ENCODE results near the gene NEU3. TPM values are rescaled to one million over a fixed set of nuclear protein-coding genes. Genes with fewer than 3 reads are reported as not detected.

The NEU3 gene, protein sequence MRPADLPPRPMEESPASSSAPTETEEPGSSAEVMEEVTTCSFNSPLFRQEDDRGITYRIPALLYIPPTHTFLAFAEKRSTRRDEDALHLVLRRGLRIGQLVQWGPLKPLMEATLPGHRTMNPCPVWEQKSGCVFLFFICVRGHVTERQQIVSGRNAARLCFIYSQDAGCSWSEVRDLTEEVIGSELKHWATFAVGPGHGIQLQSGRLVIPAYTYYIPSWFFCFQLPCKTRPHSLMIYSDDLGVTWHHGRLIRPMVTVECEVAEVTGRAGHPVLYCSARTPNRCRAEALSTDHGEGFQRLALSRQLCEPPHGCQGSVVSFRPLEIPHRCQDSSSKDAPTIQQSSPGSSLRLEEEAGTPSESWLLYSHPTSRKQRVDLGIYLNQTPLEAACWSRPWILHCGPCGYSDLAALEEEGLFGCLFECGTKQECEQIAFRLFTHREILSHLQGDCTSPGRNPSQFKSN
- total RNA-seq (10 to 100 TPM; 12.6 to 18.9 (median 16.1) TPM), polyA plus RNA-seq (1 to 10 TPM; 2.6 to 3.2 TPM), total RNA-seq (32.2 reads per million, percentile 61 among the genes with 10 or more reads in this experiment)

DNA sequence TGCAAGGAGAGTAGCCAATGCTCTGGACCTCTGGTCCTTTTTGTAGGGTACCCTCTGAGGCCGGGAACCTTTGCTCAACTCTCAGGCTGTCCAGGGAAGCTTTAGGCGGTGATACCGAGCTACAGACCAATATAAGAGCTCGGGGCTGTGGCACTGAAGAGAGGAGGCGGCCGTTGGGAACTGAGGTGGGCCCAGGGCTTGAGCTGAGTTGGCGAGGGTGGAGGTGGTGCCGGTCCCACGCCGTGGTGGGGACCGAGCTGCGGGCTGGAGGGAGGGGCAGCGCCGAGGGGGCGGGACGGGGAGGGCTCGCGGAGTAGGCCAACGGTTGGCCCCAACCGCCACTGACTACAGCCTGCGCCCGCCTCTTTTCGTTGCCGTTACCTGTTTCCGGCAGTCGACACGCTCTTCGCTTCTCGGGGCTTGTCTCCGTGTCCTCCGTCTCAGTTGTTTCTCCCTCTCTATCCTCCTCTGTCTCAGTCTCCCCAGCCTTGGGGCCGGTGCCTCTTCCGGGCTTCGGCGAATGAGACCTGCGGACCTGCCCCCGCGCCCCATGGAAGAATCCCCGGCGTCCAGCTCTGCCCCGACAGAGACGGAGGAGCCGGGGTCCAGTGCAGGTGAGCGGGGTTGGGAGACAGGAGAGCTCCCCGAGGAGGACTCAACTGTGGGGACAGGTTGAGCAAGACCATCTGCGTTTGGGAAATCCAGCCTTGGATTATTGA, at the start of gene NEU3:
NEU3 (plus strand) TSS at position 393 of the 719 bp plus-strand sequence; CDS start at position 521, 128 bp downstream.
- Mint-ChIP-seq H3K9me3 (peaks cover 0 to 2% (median 0%) of the 10 kb centered on the region in 11 donors), H3K4me3 (peak within 1 kb of the TSS; percentile 88 to 97 (median 93)), H3K36me3 (peaks cover 0 to 6% (median 0%) of the 10 kb centered on the region in 5 donors), H3K27ac (peak within 1 kb of the TSS; percentile 75 to 94 (median 89)), H3K27me3 (no peaks in the 10 kb centered on the region), H3K4me1 (peaks cover 16 to 37% (median 31%) of the 10 kb centered on the region in 7 donors)
- no peaks in the 10 kb centered on the region for H3K9me3 ChIP-seq (ENCODE audit: control insufficient read depth in 2 of 3, low read length in 3 of 3)
- peak; percentile 64 to 82 (median 78) for DNase-seq
- ATAC-seq: peak; percentile 97
- ChIA-PET CTCF (no interaction called here), POLR2A (interaction anchor here (0.9 to 1.8 kb wide), 8 partner anchors 12 to 495 kb away, joined by 3 to 9 read pairs (median 5); partner anchors contain the start of genes LIPT2, SPCS2 and XRRA1)
- H3K4me1 ChIP-seq (ENCODE audit: control insufficient read depth in 2 of 2, insufficient read depth in 2 of 2, low read length in 2 of 2): peaks cover 8 to 16% of the 10 kb centered on the region in 2 donors
- no peaks in the 10 kb centered on the region for H3K27me3 ChIP-seq (ENCODE audit: control insufficient read depth in 2 of 2, insufficient read depth in 2 of 2, low read length in 2 of 2)
- intact Hi-C loops (cut with micrococcal nuclease): loop anchor here (1.0 to 5.0 kb wide), 6 partner anchors 39 to 826 kb away; partner anchors contain the start of genes RNF169 (in 2 of the 2), SPCS2 (in 2 of the 2), XRRA1 (in 2 of the 2) and C2CD3 (in 1 of the 2)
- peak within 1 kb of the TSS; percentile 81 for H3K27ac ChIP-seq (ENCODE audit: low read depth, low read length)
- peaks cover 0 to 3% (median 0%) of the 10 kb centered on the region in 3 experiments for H3K36me3 ChIP-seq (ENCODE audit: control insufficient read depth in 2 of 3, insufficient read depth in 3 of 3, low read length in 3 of 3)
- H3K4me3 ChIP-seq (ENCODE audit: low read length): peak within 1 kb of the TSS; percentile 96

DNA sequence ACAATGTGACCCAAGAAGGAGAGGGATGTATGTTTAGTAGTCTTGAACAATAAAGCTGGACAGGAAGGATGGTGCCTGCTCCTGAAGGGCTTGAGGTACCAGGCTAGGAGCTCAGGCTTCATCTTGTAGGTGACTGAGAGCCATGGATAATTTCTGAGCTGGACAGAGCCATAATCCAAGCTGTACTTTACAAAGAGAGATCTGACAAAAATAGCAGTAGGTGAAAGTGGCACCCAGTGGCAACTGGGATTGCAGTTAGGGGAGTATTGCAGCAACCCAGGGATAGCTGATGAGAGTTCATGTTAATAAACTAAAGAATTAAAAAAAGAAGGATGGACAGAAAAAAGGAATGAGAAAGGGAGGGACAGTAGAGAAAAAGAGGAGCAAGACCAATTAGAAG, 47.2 kb upstream of the NEU3 start:
- H3K27me3 ChIP-seq (ENCODE audit: control insufficient read depth in 2 of 2, insufficient read depth in 2 of 2, low read length in 2 of 2): no peaks in the 10 kb centered on the region
- no peak for ATAC-seq
- intact Hi-C loops (cut with micrococcal nuclease): loop anchor here (10.0 kb wide), 2 partner anchors 873 to 1503 kb away; partner anchors contain the start of genes EMSY (in 1 of the 2) and UVRAG (in 1 of the 2)
- Mint-ChIP-seq H3K27me3 (no peaks in the 10 kb centered on the region), H3K4me3 (no peak overlapping the region), H3K36me3 (peaks cover 14 to 67% (median 26%) of the 10 kb centered on the region in 5 donors), H3K27ac (peak overlapping the region in 1 of 9 donors; percentile 58), H3K9me3 (no peaks in the 10 kb centered on the region), H3K4me1 (peaks cover 7 to 40% (median 11%) of the 10 kb centered on the region in 7 donors)
- H3K27ac ChIP-seq (ENCODE audit: low read depth, low read length): no peak overlapping the region
- DNase-seq: no peak
- no peaks in the 10 kb centered on the region for H3K9me3 ChIP-seq (ENCODE audit: control insufficient read depth in 2 of 3, low read length in 3 of 3)
- ChIA-PET POLR2A (interaction anchor here (0.5 to 0.7 kb wide), 2 partner anchors 12 to 511 kb away, joined by 3 read pairs; no protein-coding TSS in a partner anchor), CTCF (interaction anchor here (0.7 to 1.3 kb wide), 2 partner anchors 12 to 38 kb away, joined by 3 read pairs; no protein-coding TSS in a partner anchor)
- H3K36me3 ChIP-seq (ENCODE audit: control insufficient read depth in 2 of 3, insufficient read depth in 3 of 3, low read length in 3 of 3): peaks cover 0 to 69% (median 0%) of the 10 kb centered on the region in 3 experiments
- no peaks in the 10 kb centered on the region for H3K4me1 ChIP-seq (ENCODE audit: control insufficient read depth in 2 of 2, insufficient read depth in 2 of 2, low read length in 2 of 2)
- no peak overlapping the region for H3K4me3 ChIP-seq (ENCODE audit: low read length)

DNA sequence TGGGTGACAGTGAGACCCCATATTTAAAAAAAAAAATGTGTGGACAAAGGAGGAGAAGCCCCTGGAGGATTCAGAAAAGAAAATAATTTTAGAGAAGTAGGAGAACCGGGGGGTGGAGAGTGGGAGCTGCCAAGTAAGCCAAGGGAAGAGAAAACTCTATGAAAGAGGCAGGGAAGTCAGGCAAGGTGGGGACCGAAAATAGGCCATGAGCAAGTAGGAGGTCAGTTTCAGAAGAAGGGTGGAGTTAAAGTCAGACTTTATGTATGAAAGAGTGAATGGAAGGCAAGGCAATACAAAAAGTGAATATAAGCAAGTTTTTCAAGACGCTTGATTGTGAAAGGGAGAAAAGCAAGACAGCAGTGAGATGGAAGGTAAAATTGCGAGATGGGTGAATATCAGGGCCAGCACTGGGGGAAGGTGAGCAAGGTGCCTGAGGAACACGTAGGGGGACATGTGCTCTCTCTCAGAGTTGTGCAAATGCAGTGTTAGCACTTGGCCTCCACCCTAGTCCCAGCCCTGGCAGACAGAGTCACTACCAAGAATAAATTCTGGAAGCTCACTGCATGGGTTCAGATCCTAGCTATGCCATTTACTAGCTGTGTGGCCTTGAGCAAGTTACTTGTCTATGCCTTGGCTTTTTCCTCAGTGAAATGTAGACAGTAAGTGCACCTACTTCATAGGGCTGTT, 46.5 kb upstream of the NEU3 start:
- Histone ChIP-seq H3K9me3 (ENCODE audit: control insufficient read depth in 2 of 3, low read length in 3 of 3) (no peaks in the 10 kb centered on the region), H3K27ac (ENCODE audit: low read depth, low read length) (no peak overlapping the region), H3K4me1 (ENCODE audit: control insufficient read depth in 2 of 2, insufficient read depth in 2 of 2, low read length in 2 of 2) (no peaks in the 10 kb centered on the region), H3K27me3 (ENCODE audit: control insufficient read depth in 2 of 2, insufficient read depth in 2 of 2, low read length in 2 of 2) (no peaks in the 10 kb centered on the region), H3K4me3 (ENCODE audit: low read length) (no peak overlapping the region), H3K36me3 (ENCODE audit: control insufficient read depth in 2 of 3, insufficient read depth in 3 of 3, low read length in 3 of 3) (peaks cover 0 to 62% (median 0%) of the 10 kb centered on the region in 3 experiments)
- Mint-ChIP-seq H3K4me1 (peaks cover 8 to 46% (median 13%) of the 10 kb centered on the region in 7 donors), H3K36me3 (peaks cover 14 to 64% (median 26%) of the 10 kb centered on the region in 5 donors), H3K27me3 (no peaks in the 10 kb centered on the region), H3K27ac (no peak overlapping the region), H3K9me3 (no peaks in the 10 kb centered on the region), H3K4me3 (no peak overlapping the region)
- ATAC-seq: no peak
- intact Hi-C loops (cut with micrococcal nuclease): loop anchor here (10.0 kb wide), 2 partner anchors 873 to 1503 kb away; partner anchors contain the start of genes EMSY (in 1 of the 2) and UVRAG (in 1 of the 2)
- ChIA-PET POLR2A (interaction anchor here (0.5 kb wide), 1 partner anchor 11 kb away, joined by 3 read pairs; no protein-coding TSS in a partner anchor), CTCF (interaction anchor here (0.7 to 1.3 kb wide), 2 partner anchors 13 to 37 kb away, joined by 3 read pairs; no protein-coding TSS in a partner anchor)
- no peak for DNase-seq

DNA sequence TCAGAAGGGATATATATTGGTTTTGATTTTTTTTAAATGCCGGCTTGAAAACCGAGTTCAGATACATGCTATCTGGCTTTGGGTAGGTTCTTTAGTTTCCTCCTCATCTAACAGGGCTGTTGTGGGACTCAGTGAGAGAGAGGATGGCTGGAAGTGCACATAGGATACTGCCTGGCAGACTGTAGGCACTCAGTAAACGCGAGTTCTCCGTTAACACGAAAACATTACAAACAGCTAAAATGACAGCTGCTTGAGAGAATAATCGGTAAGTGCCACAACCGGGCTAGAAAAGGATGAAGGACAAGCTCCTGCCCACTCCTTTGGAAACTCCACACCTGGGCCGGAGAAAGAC, 40.2 kb upstream of the NEU3 start:
- H3K27me3 ChIP-seq (ENCODE audit: control insufficient read depth in 2 of 2, insufficient read depth in 2 of 2, low read length in 2 of 2): no peaks in the 10 kb centered on the region
- H3K36me3 Mint-ChIP-seq: peaks cover 0 to 36% (median 7%) of the 10 kb centered on the region in 5 donors
- CTCF ChIA-PET: interaction anchor here (0.7 to 0.9 kb wide), 2 partner anchors 76 to 192 kb away, joined by 3 read pairs; no protein-coding TSS in a partner anchor
- peak overlapping the region; percentile 78 for H3K27ac ChIP-seq (ENCODE audit: low read depth, low read length)
- H3K4me1 ChIP-seq (ENCODE audit: control insufficient read depth in 2 of 2, insufficient read depth in 2 of 2, low read length in 2 of 2): peaks cover 16 to 21% of the 10 kb centered on the region in 2 donors
- no peaks in the 10 kb centered on the region for H3K9me3 ChIP-seq (ENCODE audit: control insufficient read depth in 2 of 3, low read length in 3 of 3)
- H3K4me1 Mint-ChIP-seq: peaks cover 28 to 80% (median 49%) of the 10 kb centered on the region in 7 donors
- H3K4me3 ChIP-seq (ENCODE audit: low read length): peak overlapping the region; percentile 99
- peaks cover 0 to 1% (median 0%) of the 10 kb centered on the region in 11 donors for H3K9me3 Mint-ChIP-seq
- H3K4me3 Mint-ChIP-seq: peak overlapping the region; percentile 95 to 99 (median 96)
- H3K27me3 Mint-ChIP-seq: no peaks in the 10 kb centered on the region
- peak overlapping the region; percentile 85 to 99 (median 96) for H3K27ac Mint-ChIP-seq
- intact Hi-C loops (cut with micrococcal nuclease): loop anchor here (2.0 to 10.0 kb wide), 9 partner anchors 20 to 1806 kb away; partner anchors contain the start of genes COA4 (in 1 of the 2), EMSY (in 1 of the 2), FCHSD2 (in 1 of the 2) and PAAF1 (in 1 of the 2)
- H3K36me3 ChIP-seq (ENCODE audit: control insufficient read depth in 2 of 3, insufficient read depth in 3 of 3, low read length in 3 of 3): peaks cover 0 to 18% (median 4%) of the 10 kb centered on the region in 3 experiments
- DNase-seq (no peak), ATAC-seq (peak; percentile 5)
- POLR2A ChIA-PET: interaction anchor here (0.7 to 1.5 kb wide), 3 partner anchors 12 to 41 kb away, joined by 3 to 9 read pairs (median 4); partner anchors contain the start of gene NEU3

DNA sequence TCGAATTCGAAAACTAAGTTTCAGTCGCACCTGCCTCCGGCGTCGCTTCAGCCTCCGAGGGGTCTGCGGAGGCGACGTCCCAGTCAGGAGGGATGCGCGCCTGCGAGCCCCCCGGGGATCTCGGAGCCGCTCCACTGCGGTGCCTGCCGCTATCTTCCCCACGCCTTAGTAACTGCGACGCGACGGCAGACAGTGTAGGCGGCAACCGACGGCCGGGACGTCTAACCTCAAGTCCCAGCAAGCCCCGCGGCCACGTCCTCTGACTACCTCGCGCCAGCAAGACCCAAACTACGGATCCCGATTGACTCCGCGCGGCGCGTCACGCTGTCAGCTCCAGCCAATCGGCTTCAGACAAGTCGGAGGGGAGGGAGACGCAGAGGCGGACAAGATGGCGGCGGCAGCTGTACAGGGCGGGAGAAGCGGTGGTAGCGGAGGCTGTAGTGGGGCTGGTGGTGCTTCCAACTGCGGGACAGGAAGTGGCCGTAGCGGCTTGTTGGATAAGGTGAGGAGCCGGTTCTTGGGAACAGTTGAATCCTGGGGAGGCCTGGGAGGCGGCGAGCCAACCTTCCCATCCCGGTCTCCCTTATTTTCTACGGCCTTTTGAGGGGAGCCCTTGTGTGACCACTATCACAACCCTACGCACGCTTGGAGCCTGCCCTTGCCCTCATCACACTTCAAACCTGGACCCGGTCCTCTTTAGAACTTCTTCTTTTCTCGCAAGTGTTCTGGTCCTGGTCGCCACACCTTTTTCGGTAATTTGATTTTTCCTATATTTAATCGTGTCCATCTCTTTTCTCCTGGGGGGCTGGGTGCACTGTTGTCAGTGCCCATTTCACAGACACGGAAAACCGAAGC, 39.6 kb upstream of the NEU3 start, which contains the start of the genes SPCS2 and XRRA1:
SPCS2 (plus strand) TSS at position 369 of the 855 bp plus-strand sequence; CDS start at position 389, 20 bp downstream.
XRRA1 (minus strand) TSS at position 194 of the 855 bp plus-strand sequence. CDS start 8,213 bp downstream, outside the sequence.
- Histone ChIP-seq H3K27ac (ENCODE audit: low read depth, low read length) (peak within 1 kb of the TSS; percentile 78), H3K36me3 (ENCODE audit: control insufficient read depth in 2 of 3, insufficient read depth in 3 of 3, low read length in 3 of 3) (peaks cover 0 to 13% (median 4%) of the 10 kb centered on the region in 3 experiments), H3K4me1 (ENCODE audit: control insufficient read depth in 2 of 2, insufficient read depth in 2 of 2, low read length in 2 of 2) (peaks cover 16 to 21% of the 10 kb centered on the region in 2 donors), H3K9me3 (ENCODE audit: control insufficient read depth in 2 of 3, low read length in 3 of 3) (no peaks in the 10 kb centered on the region), H3K27me3 (ENCODE audit: control insufficient read depth in 2 of 2, insufficient read depth in 2 of 2, low read length in 2 of 2) (no peaks in the 10 kb centered on the region), H3K4me3 (ENCODE audit: low read length) (peak within 1 kb of the TSS; percentile 99)
- ChIA-PET CTCF (interaction anchor here (0.7 to 0.9 kb wide), 2 partner anchors 76 to 192 kb away, joined by 3 read pairs; no protein-coding TSS in a partner anchor), POLR2A (interaction anchor here (0.7 to 1.5 kb wide), 4 partner anchors 13 to 74 kb away, joined by 3 to 9 read pairs (median 4); partner anchors contain the start of gene NEU3)
- Mint-ChIP-seq H3K27ac (peak within 1 kb of the TSS; percentile 85 to 99 (median 96)), H3K4me1 (peaks cover 30 to 86% (median 55%) of the 10 kb centered on the region in 7 donors), H3K4me3 (peak within 1 kb of the TSS; percentile 95 to 99 (median 96)), H3K27me3 (no peaks in the 10 kb centered on the region), H3K9me3 (peaks cover 0 to 1% (median 0%) of the 10 kb centered on the region in 11 donors), H3K36me3 (peaks cover 0 to 31% (median 7%) of the 10 kb centered on the region in 5 donors)
- intact Hi-C loops (cut with micrococcal nuclease): loop anchor here (1.0 to 10.0 kb wide), 18 partner anchors 20 to 1807 kb away; partner anchors contain the start of genes NEU3 (in 2 of the 2), POLD3 (in 2 of the 2), RNF169 (in 2 of the 2) and RPS3 (in 2 of the 2)
- ATAC-seq (peak; percentile 99), DNase-seq (peak; percentile 87 to 98 (median 97))

Measured in naive thymus-derived CD4-positive, alpha-beta T cell (primary cell).